HG03565 (cell line): ENCODE data around the gene PSMD12.
"Not testable (repeated sequence)": the region's sequence is repeated elsewhere in the genome, so short reads cannot be mapped to it uniquely, and the experiment has no call there.

Experiments used
- ATAC-seq: cut with Tn5 transposase; IDR thresholded peaks from one replicate; pipeline ENCODE4 v1.9.1; 2021; ENCODE audit warnings: mild to moderate bottlenecking, moderate library complexity; ENCODE audit not compliant: unreplicated experiment

PSMD12 gene

DNA sequence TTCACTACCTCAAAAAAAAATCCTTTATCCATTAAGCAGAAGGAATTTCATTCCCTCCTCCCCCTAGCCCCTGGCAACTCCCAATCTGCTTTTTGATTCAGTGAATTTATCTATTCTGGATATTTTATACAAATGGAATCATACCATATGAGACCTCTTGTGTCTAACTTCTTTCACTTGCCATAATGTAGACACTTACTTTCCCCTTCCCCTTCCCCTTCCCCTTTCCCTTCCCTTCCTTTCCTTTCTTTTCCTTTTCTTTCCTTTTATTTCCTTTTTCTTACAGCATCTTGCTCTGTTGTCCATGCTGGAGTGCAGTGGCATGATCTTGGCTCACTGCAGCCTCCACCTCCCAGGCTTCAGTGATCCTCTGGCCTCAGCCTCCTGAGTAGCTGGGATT lies 50.5 kb downstream of the PSMD12 start:
- no peak for ATAC-seq

DNA sequence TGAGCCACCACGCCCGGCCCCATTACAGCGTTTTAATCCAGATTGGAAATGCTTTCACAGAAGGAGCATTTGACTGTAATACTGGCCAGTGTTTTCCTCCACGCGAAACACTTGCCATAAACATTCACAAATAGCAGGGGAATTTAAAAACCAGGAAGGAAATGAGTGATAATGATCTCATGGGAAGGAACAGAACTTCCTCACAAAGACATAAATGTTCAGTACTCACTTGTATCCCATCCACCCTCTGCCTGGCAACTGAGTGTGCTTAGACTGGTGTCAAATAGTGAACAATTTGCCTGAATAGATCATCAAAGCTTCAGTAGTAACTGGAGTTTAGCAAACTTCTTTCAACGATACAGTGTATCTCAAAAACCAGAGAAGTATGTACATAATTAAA lies 54.1 kb downstream of the PSMD12 start:
- ATAC-seq: no peak

DNA sequence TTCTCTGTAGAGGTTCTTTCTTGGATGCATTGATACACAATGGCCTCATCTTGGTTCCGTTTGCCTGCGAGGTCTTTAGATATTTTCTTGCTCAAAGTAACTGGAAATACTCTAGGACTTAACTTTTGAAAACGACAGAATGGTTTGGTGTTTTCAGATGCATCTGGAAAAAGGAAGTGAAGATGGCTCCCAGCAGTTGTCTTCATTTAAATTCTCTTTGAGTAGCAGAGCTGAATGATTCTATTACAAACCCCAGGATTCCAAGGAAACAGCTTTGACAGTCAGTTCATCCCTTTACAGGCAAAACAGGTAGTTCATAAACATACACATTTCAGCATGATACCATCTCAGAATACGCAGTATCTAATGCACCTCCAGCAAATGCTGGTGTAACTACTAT lies 54.8 kb downstream of the PSMD12 start:
- ATAC-seq: no peak

DNA sequence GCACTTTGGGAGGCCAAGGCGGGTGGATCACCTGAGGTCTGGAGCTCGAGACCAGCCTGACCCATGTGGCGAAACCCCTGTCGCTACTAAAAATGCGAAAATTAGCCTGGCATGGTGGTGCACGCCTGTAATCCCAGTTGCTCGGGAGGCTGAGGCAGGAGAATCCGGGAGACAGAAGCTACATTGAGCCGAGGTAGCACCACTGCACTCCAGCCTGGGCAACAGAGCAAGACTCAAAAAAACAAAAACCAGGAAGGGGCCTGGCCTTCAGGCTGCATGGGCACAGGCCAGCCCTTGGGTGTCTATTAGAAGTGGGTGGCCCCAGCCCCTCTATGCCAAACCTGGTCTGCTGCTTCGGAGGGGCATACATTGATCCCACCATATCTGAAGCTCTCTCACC lies 56.0 kb downstream of the PSMD12 start:
- no peak for ATAC-seq

DNA sequence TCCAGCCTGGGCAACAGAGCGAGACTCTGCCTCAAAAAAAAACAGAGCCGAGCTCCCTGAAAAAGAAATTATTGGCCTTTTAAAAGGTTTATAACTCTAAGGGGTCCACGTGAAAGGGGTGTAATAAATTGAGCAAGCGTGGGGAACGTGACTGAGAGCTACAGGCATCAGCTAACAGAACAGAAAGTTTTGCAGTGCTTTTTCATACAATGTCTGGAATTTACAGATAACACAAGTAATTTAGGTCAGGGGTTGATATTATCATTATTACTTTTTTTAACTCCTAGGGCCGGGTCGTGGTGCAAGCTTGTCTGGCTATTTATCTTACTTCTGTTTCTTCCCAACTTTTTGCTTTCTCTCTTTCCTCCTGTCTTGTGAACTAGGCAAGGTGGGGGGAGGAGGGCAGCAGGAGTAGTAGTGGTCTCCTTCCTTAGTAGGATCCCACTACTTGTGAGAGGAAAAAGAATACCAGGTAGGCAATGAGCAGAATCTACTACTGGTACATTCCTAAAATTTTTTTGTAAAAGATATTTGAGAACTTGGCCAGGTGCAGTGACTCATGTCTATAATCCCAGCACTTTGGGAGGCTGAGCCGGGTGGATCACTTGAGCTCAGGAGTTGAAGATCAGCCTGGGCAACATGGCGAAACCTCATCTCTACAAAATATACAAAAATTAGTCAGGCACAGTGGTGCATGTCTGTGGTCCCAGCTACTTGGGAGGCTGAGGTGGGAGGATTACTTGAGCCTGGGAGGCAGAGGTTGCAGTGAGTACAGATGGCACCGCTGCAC lies 60.7 kb downstream of the PSMD12 start:
- not testable (repeated sequence) for ATAC-seq

DNA sequence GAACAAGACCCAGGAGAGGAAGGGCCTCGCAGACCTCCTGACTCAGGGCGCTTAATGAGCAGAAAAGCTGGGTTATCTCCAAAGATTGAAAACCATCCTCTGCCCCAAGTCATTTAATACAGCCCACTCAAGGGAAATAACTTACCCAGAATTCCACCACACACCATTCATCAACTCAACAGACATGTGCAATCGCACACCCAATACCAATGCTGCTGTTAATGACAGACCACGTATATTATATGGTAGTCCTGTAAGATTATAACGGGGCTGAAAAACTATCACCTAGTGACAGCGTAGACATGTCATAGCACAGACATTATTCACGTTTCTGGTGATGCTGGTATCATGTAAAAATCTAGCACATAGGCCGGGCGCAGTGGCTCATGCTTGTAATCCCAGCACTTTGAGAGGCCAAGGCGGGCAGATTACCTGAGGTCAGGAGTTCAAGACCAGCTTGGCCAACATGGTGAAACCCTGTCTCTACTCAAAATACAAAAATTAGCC lies 68.9 kb downstream of the PSMD12 start:
- no peak for ATAC-seq

DNA sequence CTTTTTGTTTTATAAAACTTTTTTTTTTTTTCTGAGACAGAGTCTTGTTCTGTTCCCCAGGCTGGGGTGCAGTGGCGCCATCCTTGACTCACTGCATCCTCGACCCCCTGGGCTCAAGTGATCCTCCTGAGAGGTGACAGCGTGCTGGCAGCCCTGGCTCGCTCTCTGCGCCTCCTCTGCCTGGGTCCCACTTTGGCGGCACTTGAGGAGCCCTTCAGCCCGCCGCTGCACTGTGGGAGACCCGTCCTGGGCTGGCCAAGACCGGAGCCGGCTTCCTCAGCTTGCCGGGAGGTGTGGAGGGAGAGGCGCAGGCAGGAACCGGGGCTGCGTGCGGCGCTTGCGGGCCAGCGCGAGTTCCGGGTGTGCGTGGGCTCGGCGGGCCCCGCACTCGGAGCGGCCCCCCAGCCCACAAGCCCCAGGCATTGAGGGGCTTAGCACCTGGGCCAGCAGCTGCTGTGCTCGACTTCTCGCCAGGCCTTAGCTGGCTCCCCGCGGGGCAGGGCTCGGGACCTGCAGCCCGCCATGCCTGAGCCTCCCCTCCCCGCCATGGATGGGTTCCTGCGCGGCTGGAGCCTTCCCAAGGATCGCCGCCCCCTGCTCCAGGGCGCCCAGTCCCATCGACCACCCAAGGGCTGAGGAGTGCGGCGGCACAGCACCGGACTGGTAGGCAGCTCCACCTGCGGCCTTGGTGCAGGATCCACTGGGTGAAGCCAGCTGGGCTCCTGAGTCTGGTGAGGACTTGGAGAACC lies 71.8 kb downstream of the PSMD12 start:
- ATAC-seq: no peak

DNA sequence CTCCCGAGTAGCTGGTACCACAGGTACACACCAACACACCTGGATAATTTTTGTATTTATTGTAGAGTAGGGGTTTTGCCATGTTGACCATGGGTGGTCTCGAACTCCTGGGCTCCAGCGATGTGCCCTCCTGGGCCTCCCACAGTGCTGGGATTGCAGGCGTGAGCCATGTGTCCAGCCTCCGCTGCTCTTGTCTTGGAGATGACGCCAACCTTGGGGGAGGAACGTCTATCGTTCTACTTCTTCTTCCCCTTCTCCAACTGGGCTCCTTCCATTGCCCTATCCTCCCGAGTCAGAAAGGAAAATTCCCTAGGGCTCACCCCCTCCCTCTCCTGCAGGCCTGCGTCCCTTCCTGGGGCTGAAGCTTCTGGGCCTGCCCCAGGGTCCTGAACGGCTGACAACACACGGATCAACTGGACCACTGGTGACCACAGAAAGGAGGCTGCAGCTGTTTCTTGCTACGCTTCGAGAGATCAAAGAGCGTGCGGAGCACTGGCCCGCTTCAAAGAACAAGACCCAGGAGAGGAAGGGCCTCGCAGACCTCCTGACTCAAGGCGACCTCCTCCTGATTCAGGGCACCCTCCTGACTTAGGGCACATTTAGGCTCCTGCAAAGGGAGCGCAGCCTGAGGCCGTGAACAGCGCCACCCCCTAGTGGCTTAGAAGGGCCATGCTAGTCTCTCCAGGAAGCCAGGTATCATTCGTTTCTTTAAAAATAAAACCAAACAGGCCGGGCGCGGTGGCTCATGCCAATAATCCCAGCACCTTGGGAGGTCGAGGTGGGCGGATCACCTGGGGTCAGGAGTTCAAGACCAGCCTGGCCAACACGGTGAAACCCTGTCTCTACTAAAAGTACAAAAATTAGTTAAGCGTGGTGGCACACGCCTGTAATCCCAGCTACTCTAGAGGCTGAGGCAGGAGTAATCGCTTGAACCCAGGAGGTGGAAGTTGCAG lies 72.8 kb downstream of the PSMD12 start:
- ATAC-seq: peak; percentile 63

DNA sequence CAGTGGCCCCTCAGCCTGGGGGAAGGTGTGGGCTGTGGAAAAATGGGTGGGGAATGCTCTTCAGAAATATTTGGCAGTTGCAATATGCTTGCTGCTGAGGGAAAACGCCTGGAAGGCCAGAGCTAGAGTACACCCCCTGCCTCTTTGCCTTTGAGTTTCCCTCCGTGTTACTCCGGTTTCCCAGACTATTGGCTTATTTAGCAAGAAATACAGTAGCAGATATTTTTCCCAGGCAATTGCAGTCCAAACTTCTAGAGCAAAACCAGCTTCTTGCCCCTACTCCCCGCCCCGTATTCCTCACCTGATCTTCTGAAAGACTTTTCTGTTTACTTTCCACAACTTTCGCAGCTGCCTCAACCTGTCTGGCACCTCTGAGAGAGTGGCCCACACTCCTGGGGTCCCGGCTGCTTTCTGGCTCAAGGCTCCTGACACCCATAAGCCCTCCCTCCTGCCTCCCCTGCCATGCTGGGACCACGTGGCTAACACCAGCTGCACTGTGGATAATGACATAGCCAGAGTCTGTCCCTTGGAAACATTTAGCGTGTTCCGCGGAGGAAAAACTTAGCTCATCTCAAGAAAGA lies 75.6 kb downstream of the PSMD12 start:
- ATAC-seq: no peak

DNA sequence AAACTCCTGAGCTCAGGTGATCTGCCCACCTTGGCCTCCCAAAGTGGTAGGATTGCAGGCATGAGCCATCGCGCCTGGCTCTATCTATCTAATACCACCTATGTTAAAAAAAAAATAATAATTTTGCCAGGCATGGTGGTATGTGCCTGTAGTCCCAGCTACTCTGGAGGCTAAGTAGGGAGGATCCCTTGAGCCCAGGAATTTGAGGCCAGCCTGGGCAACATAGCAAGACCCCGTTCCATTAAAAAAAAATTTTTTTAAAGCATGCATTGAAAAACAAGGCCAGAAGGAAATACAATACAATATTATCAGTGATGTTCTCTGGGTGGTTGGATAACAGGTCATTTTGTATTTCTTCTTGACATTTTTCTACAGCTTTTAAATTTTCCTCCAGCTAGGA lies 76.1 kb downstream of the PSMD12 start:
- no peak for ATAC-seq

DNA sequence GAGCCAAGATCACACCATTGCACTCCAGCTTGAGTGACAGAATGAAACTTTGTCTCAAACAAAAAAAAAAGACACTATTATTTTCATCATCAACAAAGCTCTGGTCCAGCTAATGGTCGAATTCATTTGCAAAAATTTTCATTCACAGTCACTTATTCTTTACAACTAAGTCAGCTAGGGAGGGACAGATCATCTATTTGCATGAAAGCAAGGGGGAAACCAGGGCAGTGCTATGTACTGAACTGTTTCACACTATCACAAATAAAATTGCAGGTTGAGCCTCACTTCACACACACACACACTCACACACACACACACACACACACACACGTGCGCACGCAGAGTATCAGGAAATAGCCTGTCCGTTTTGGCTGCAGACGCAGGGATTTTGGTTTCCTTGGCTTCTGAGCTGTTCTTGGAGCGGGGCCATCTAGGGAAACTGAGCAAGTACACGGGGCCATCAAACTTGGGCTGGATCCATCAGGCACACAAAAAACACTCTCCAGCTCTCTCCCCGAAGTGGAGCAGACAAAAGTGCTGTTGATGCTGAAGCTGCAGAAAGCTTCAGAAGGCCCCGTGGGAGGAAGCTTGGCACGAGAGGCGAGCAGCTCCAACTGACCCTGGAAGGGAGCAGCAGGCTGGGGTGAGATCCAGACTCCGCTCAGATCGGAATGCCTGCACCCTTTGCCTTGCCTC lies 77.0 kb downstream of the PSMD12 start:
- ATAC-seq: no peak
